ENCODE results near the gene FOXN3.

GRCh38 chr14:89331398-89331797 lies 85.6 kb downstream of the FOXN3 start:
- TF ChIP-seq, protein P1, sequence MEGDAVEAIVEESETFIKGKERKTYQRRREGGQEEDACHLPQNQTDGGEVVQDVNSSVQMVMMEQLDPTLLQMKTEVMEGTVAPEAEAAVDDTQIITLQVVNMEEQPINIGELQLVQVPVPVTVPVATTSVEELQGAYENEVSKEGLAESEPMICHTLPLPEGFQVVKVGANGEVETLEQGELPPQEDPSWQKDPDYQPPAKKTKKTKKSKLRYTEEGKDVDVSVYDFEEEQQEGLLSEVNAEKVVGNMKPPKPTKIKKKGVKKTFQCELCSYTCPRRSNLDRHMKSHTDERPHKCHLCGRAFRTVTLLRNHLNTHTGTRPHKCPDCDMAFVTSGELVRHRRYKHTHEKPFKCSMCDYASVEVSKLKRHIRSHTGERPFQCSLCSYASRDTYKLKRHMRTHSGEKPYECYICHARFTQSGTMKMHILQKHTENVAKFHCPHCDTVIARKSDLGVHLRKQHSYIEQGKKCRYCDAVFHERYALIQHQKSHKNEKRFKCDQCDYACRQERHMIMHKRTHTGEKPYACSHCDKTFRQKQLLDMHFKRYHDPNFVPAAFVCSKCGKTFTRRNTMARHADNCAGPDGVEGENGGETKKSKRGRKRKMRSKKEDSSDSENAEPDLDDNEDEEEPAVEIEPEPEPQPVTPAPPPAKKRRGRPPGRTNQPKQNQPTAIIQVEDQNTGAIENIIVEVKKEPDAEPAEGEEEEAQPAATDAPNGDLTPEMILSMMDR (IDR thresholded peaks at IDR 0.05): no peak
- no peak for TF ChIP-seq POLR2A (IDR thresholded peaks at IDR 0.05)
